ENCODE measurements around the gene STPG2.

GRCh38 chr4:97513917-97514316 lies 629.4 kb downstream of the STPG2 start:
- no peak for TF ChIP-seq CTCF (conservative IDR thresholded peaks at IDR 0.05 in 1 of 2, IDR thresholded peaks at IDR 0.05 in 1 of 2; ENCODE audit: extremely low read depth in 1 of 2, insufficient read depth in 1 of 2, low read depth in 1 of 2, low read length in 2 of 2)
- TF ChIP-seq EZH2 (IDR thresholded peaks at IDR 0.05; ENCODE audit: borderline replicate concordance, low read length): no peak
